ENCODE measurements around the gene DMD. TPM values are rescaled to one million over a fixed set of nuclear protein-coding genes. Genes with fewer than 3 reads are reported as not detected.

The DMD gene
- total RNA-seq, 1 experiment from 2014 or later: 2.2 TPM

DNA sequence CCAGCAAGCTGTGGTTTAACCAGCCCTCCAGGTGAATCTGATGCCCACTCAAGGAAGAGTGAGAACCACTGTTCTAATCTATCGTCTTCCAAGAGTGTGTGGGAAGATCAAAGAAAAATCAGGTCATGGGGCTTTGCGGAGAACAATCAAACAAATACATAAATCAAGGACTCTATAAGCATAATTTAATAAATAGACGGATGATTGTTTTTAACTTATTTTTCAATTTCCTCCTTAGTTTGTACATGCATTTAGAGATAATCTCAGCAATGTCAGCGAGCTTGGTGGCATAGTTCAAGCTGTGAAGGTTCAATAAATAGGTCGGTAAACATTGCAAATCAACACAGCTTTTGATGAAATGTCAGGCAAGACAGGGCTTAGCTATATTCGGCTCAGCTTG, 84.9 kb downstream of the DMD start:
- TF ChIP-seq, protein P1, sequence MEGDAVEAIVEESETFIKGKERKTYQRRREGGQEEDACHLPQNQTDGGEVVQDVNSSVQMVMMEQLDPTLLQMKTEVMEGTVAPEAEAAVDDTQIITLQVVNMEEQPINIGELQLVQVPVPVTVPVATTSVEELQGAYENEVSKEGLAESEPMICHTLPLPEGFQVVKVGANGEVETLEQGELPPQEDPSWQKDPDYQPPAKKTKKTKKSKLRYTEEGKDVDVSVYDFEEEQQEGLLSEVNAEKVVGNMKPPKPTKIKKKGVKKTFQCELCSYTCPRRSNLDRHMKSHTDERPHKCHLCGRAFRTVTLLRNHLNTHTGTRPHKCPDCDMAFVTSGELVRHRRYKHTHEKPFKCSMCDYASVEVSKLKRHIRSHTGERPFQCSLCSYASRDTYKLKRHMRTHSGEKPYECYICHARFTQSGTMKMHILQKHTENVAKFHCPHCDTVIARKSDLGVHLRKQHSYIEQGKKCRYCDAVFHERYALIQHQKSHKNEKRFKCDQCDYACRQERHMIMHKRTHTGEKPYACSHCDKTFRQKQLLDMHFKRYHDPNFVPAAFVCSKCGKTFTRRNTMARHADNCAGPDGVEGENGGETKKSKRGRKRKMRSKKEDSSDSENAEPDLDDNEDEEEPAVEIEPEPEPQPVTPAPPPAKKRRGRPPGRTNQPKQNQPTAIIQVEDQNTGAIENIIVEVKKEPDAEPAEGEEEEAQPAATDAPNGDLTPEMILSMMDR (IDR thresholded peaks at IDR 0.05): no peak
- no peak for TF ChIP-seq SIN3A (IDR thresholded peaks at IDR 0.05; ENCODE audit: borderline replicate concordance, insufficient read depth, low read depth, low read length)
- no peak for TF ChIP-seq POLR2AphosphoS5 (IDR thresholded peaks at IDR 0.05; ENCODE audit: low read depth, low read length)
- TF ChIP-seq, protein P2, sequence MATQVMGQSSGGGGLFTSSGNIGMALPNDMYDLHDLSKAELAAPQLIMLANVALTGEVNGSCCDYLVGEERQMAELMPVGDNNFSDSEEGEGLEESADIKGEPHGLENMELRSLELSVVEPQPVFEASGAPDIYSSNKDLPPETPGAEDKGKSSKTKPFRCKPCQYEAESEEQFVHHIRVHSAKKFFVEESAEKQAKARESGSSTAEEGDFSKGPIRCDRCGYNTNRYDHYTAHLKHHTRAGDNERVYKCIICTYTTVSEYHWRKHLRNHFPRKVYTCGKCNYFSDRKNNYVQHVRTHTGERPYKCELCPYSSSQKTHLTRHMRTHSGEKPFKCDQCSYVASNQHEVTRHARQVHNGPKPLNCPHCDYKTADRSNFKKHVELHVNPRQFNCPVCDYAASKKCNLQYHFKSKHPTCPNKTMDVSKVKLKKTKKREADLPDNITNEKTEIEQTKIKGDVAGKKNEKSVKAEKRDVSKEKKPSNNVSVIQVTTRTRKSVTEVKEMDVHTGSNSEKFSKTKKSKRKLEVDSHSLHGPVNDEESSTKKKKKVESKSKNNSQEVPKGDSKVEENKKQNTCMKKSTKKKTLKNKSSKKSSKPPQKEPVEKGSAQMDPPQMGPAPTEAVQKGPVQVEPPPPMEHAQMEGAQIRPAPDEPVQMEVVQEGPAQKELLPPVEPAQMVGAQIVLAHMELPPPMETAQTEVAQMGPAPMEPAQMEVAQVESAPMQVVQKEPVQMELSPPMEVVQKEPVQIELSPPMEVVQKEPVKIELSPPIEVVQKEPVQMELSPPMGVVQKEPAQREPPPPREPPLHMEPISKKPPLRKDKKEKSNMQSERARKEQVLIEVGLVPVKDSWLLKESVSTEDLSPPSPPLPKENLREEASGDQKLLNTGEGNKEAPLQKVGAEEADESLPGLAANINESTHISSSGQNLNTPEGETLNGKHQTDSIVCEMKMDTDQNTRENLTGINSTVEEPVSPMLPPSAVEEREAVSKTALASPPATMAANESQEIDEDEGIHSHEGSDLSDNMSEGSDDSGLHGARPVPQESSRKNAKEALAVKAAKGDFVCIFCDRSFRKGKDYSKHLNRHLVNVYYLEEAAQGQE (IDR thresholded peaks at IDR 0.05; ENCODE audit: insufficient read depth in 1 of 2, low read depth in 2 of 2, low read length in 1 of 2): no peak
- TF ChIP-seq TCF7L2 (IDR thresholded peaks at IDR 0.05; ENCODE audit: low read depth, low read length): no peak
- DNase-seq (ENCODE audit: low read depth, low spot score) (no peak), ATAC-seq (no peak)
- Histone ChIP-seq H3K27ac (ENCODE audit: low read length) (no peak overlapping the region), H3K4me1 (ENCODE audit: control insufficient read depth, insufficient read depth, low read length) (no peaks in the 10 kb centered on the region), H3K9me3 (ENCODE audit: control insufficient read depth, insufficient read depth, low read depth, low read length) (no peaks in the 10 kb centered on the region), H3K4me3 (ENCODE audit: low read depth in 2 of 2, low read length in 2 of 2) (no peak overlapping the region), H3K27me3 (ENCODE audit: control insufficient read depth, insufficient read depth, low read length) (no peaks in the 10 kb centered on the region), H3K36me3 (ENCODE audit: control insufficient read depth, insufficient read depth, low read length) (no peaks in the 10 kb centered on the region)
- ChIA-PET CTCF (no interaction called here), POLR2A (no interaction called here)
- intact Hi-C loops (cut with micrococcal nuclease; ENCODE audit: unreplicated experiment) (no loop called here), in situ Hi-C loops (cut with HindIII; ENCODE audit: low pct_unique_long_range_greater_than_20kb, low sequenced_read_pairs) (no loop called here)
- no TSS peak for BruUV-seq (replicated peaks)

DNA sequence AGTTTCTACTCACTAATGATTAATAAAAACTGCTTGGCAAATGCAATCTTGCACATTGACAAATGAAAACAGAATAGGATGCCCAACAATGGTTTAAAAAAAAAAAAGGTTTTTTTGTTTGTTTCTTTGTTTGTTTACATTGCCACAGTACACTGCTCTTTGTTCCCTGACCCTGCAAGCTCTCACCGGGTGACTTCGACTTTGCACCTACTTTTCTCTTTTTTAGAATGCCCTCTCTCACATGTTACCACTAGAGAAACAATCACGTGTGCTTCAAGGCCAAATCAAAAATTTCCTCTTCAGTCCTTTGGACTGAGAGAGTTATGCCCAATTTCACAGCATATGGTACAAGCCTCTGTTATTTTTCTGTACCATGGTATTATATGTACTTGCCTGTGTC, 101.5 kb downstream of the DMD start:
- no peak overlapping the region for H3K4me3 ChIP-seq (ENCODE audit: low read depth in 2 of 2, low read length in 2 of 2)
- TF ChIP-seq SIN3A (IDR thresholded peaks at IDR 0.05; ENCODE audit: borderline replicate concordance, insufficient read depth, low read depth, low read length): no peak
- TF ChIP-seq POLR2AphosphoS5 (IDR thresholded peaks at IDR 0.05; ENCODE audit: low read depth, low read length): no peak
- TF ChIP-seq, protein P1 (IDR thresholded peaks at IDR 0.05): no peak
- TF ChIP-seq TCF7L2 (IDR thresholded peaks at IDR 0.05; ENCODE audit: low read depth, low read length): no peak
- TF ChIP-seq, protein P2 (IDR thresholded peaks at IDR 0.05; ENCODE audit: insufficient read depth in 1 of 2, low read depth in 2 of 2, low read length in 1 of 2): no peak
- ATAC-seq: no peak
- no peaks in the 10 kb centered on the region for H3K36me3 ChIP-seq (ENCODE audit: control insufficient read depth, insufficient read depth, low read length)
- no peaks in the 10 kb centered on the region for H3K9me3 ChIP-seq (ENCODE audit: control insufficient read depth, insufficient read depth, low read depth, low read length)
- intact Hi-C loops (cut with micrococcal nuclease; ENCODE audit: unreplicated experiment) (no loop called here), in situ Hi-C loops (cut with HindIII; ENCODE audit: low pct_unique_long_range_greater_than_20kb, low sequenced_read_pairs) (no loop called here)
- BruUV-seq (replicated peaks): no TSS peak
- POLR2A ChIA-PET: no interaction called here
- no peaks in the 10 kb centered on the region for H3K27me3 ChIP-seq (ENCODE audit: control insufficient read depth, insufficient read depth, low read length)
- DNase-seq (ENCODE audit: low read depth, low spot score): no peak
- H3K4me1 ChIP-seq (ENCODE audit: control insufficient read depth, insufficient read depth, low read length): no peaks in the 10 kb centered on the region
- H3K27ac ChIP-seq (ENCODE audit: low read length): no peak overlapping the region
- CTCF ChIA-PET: no interaction called here

All from Panc1 (cell line).